WTC11 (cell line): Measurements from ENCODE around the gene METAP1. TPM values are rescaled to one million over a fixed set of nuclear protein-coding genes. Genes with fewer than 3 reads are reported as not detected.

ENCODE experiments used
- ATAC-seq: fragments of 200-7000 bp; cut with Tn5 transposase; 2 replicates; pipeline ENCODE4 v1.10.0; 2021; ENCODE audit warnings: mild to moderate bottlenecking, moderate library complexity
- CTCF ChIA-PET: fragments of 300-600 bp; sonication (Branson Sonifier 250); formaldehyde crosslinking; loops from one replicate; lab custom pipeline; 2021; ENCODE audit warnings: antibody characterized with exemption; lab: Charles Lee
- POLR2A ChIA-PET: fragments of 350-600 bp; sonication (Branson Sonifier 250); formaldehyde crosslinking; loops from one replicate; lab custom pipeline; 2021; ENCODE audit warnings: antibody characterized with exemption; lab: Charles Lee
- DNase-seq: peaks from one replicate; pipeline ENCODE4 v3.0.0; 2021; ENCODE audit warnings: low spot score
- H3K27ac Mint-ChIP-seq: 2 replicates; pipeline ENCODE4 v1.8.0; 2021; ENCODE audit warnings: mixed read lengths
- H3K27me3 Mint-ChIP-seq: 2 replicates; pipeline ENCODE4 v1.8.0; 2021; ENCODE audit warnings: low read depth, mild to moderate bottlenecking, moderate library complexity, mixed read lengths
- H3K36me3 Mint-ChIP-seq: 2 replicates; pipeline ENCODE4 v1.8.0; 2021; ENCODE audit warnings: mixed read lengths
- H3K4me1 Mint-ChIP-seq: 2 replicates; pipeline ENCODE4 v1.8.0; 2022; ENCODE audit warnings: mixed read lengths
- H3K4me3 Mint-ChIP-seq: 2 replicates; pipeline ENCODE4 v1.8.0; 2021; ENCODE audit warnings: mild to moderate bottlenecking, moderate library complexity, mixed read lengths
- H3K9me3 Mint-ChIP-seq: 2 replicates; pipeline ENCODE4 v1.8.0; 2021; ENCODE audit warnings: mixed read lengths
- CTCF ChIP-seq: fragments of 200-600 bp; IDR thresholded peaks from 2 replicates; pipeline ENCODE4 v1.8.0; 2022; ENCODE audit warnings: antibody characterized with exemption
- ETV6 ChIP-seq: sonication (generic); formaldehyde crosslinking; IDR thresholded peaks from 2 replicates; pipeline ENCODE4 v1.8.1; 2022; ENCODE audit warnings: mild to moderate bottlenecking, missing genetic modification reagents
- FOXJ3 ChIP-seq: sonication (generic); formaldehyde crosslinking; IDR thresholded peaks from 2 replicates; pipeline ENCODE4 v1.9.0; 2021; ENCODE audit warnings: missing genetic modification reagents, mild to moderate bottlenecking, borderline replicate concordance
- GTF2I ChIP-seq: fragments of 250-450 bp; sonication (Bioruptor Pico); conservative IDR thresholded peaks from 2 replicates; pipeline ENCODE4 v1.4.0; 2021; ENCODE audit warnings: mild to moderate bottlenecking
- HMGA2 ChIP-seq: fragments of 250-450 bp; sonication (Bioruptor Pico); IDR thresholded peaks from 2 replicates; pipeline ENCODE4 v1.4.0; 2021; ENCODE audit warnings: mild to moderate bottlenecking, moderate library complexity
- NFYB ChIP-seq: sonication (generic); formaldehyde crosslinking; conservative IDR thresholded peaks from 2 replicates; pipeline ENCODE4 v1.8.0; 2022; ENCODE audit warnings: low read depth, missing genetic modification reagents
- NR3C1 ChIP-seq: sonication (generic); formaldehyde crosslinking; conservative IDR thresholded peaks from 2 replicates; pipeline ENCODE4 v1.8.1; 2023; ENCODE audit warnings: low read depth, mild to moderate bottlenecking, missing genetic modification reagents
- ZNF219 ChIP-seq: sonication (generic); formaldehyde crosslinking; IDR thresholded peaks from 2 replicates; pipeline ENCODE4 v1.8.0; 2023; ENCODE audit warnings: missing genetic modification reagents, mild to moderate bottlenecking, borderline replicate concordance
- ZNF263 ChIP-seq: sonication (generic); formaldehyde crosslinking; IDR thresholded peaks from 2 replicates; pipeline ENCODE4 v1.8.1; 2022; ENCODE audit warnings: low read depth, mild to moderate bottlenecking, moderate library complexity, missing genetic modification reagents
- ZNF281 ChIP-seq: sonication (generic); formaldehyde crosslinking; IDR thresholded peaks from 2 replicates; pipeline ENCODE4 v1.8.0; 2023; ENCODE audit warnings: mild to moderate bottlenecking, missing genetic modification reagents
- total RNA-seq: library from RNA; stranded (reverse); gene quantifications from 3 replicates; pipeline ENCODE4 v1.2.3, GENCODE V29; 2021
- TF ChIP-seq, protein P1 (sequence below): fragments of 250-450 bp; sonication (Bioruptor Pico); IDR thresholded peaks from 2 replicates; pipeline ENCODE4 v1.9.0; 2021; ENCODE audit warnings: mild to moderate bottlenecking, borderline replicate concordance
- TF ChIP-seq, protein P2 (sequence below): fragments of 250-450 bp; sonication (Bioruptor Pico); conservative IDR thresholded peaks from 2 replicates; pipeline ENCODE4 v1.9.0; 2021; ENCODE audit warnings: mild to moderate bottlenecking
- TF ChIP-seq, protein P3 (sequence below): sonication (generic); formaldehyde crosslinking; IDR thresholded peaks from 2 replicates; pipeline ENCODE4 v1.8.0; 2022; ENCODE audit warnings: missing genetic modification reagents
- TF ChIP-seq, protein P4 (sequence below): sonication (generic); formaldehyde crosslinking; IDR thresholded peaks from 2 replicates; pipeline ENCODE4 v1.8.0; 2023; ENCODE audit warnings: missing genetic modification reagents, mild to moderate bottlenecking, borderline replicate concordance

The METAP1 gene
- total RNA-seq, 1 experiment from 2014 or later = 102 TPM

DNA sequence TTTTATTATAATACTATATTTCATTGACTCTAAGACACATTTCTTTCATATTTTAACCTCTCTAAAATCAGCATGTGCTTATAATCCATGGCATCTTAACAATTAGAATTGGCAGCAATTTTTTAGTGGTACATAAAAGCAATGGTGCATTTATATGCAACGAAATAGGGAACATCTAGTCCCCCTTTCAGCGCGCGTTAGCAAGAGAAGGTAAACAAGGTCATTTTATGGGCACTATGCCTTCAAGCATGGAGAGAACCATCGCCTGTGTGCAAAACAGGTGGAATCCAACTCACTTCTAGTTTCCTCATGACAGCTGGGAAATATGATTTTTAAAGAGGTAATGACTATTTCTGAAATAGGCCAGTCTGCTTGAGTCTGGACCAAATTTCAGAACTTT, 86.7 kb downstream of the METAP1 start (continued):
- TF ChIP-seq, protein P1, sequence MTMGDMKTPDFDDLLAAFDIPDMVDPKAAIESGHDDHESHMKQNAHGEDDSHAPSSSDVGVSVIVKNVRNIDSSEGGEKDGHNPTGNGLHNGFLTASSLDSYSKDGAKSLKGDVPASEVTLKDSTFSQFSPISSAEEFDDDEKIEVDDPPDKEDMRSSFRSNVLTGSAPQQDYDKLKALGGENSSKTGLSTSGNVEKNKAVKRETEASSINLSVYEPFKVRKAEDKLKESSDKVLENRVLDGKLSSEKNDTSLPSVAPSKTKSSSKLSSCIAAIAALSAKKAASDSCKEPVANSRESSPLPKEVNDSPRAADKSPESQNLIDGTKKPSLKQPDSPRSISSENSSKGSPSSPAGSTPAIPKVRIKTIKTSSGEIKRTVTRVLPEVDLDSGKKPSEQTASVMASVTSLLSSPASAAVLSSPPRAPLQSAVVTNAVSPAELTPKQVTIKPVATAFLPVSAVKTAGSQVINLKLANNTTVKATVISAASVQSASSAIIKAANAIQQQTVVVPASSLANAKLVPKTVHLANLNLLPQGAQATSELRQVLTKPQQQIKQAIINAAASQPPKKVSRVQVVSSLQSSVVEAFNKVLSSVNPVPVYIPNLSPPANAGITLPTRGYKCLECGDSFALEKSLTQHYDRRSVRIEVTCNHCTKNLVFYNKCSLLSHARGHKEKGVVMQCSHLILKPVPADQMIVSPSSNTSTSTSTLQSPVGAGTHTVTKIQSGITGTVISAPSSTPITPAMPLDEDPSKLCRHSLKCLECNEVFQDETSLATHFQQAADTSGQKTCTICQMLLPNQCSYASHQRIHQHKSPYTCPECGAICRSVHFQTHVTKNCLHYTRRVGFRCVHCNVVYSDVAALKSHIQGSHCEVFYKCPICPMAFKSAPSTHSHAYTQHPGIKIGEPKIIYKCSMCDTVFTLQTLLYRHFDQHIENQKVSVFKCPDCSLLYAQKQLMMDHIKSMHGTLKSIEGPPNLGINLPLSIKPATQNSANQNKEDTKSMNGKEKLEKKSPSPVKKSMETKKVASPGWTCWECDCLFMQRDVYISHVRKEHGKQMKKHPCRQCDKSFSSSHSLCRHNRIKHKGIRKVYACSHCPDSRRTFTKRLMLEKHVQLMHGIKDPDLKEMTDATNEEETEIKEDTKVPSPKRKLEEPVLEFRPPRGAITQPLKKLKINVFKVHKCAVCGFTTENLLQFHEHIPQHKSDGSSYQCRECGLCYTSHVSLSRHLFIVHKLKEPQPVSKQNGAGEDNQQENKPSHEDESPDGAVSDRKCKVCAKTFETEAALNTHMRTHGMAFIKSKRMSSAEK (CRISPR knock-in tag) = no peak
- TF ChIP-seq FOXJ3 (CRISPR knock-in tag) = no peak
- no peak for TF ChIP-seq ZNF281 (CRISPR knock-in tag)
- no peak for TF ChIP-seq NFYB
- no peak for TF ChIP-seq ETV6 (CRISPR knock-in tag)
- no peak for TF ChIP-seq NR3C1 (CRISPR knock-in tag)
- TF ChIP-seq ZNF263 (CRISPR knock-in tag) = no peak
- TF ChIP-seq ZNF219 (CRISPR knock-in tag) = no peak
- TF ChIP-seq, protein P2, sequence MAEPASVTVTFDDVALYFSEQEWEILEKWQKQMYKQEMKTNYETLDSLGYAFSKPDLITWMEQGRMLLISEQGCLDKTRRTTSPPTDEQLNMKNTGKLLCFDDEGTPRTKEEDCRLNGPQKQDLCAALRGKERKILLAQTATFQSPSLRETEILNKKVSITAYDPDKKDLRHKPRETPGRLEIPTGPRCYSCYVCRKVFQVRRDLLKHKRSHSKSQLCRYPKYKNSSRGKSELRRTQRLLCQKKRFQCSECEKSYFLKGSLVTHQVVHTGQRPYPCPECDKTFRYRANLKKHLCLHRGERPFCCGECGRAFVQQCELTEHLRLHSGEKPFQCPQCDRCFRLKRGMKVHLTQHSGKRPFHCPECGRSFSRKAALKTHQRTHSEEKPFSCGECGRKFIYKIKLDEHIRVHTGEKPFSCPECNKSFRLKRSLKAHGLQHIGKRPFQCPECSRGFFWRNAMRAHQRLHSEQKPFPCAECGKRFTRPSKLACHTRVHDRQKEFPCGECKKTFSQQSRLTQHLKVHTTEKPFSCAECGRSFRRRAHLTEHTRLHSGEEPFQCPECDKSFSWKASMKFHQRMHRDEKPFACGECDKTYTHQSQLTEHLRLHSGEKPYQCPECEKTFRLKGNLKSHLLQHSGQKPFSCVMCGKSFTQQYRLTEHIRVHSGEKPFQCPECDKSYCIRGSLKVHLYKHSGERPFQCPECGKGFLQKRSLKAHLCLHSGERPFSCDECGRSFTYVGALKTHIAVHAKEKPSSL (CRISPR knock-in tag) = no peak
- no peak for TF ChIP-seq HMGA2 (CRISPR knock-in tag)
- TF ChIP-seq GTF2I = no peak

GRCh38 chr4:99084595-99084994, 89.1 kb downstream of the METAP1 start:
- Mint-ChIP-seq H3K36me3 (peaks cover 62% of the 10 kb centered on the region), H3K27me3 (no peaks in the 10 kb centered on the region), H3K4me1 (peaks cover 18% of the 10 kb centered on the region), H3K4me3 (no peak overlapping the region), H3K9me3 (no peaks in the 10 kb centered on the region), H3K27ac (no peak overlapping the region)
- ChIA-PET CTCF (no interaction called here), POLR2A (interaction anchor here (1.1 to 1.9 kb wide), 2 partner anchors 15 to 29 kb away, joined by 3 to 6 read pairs; no protein-coding TSS in a partner anchor)
- DNase-seq (no peak), ATAC-seq (no peak)
- TF ChIP-seq, protein P3, sequence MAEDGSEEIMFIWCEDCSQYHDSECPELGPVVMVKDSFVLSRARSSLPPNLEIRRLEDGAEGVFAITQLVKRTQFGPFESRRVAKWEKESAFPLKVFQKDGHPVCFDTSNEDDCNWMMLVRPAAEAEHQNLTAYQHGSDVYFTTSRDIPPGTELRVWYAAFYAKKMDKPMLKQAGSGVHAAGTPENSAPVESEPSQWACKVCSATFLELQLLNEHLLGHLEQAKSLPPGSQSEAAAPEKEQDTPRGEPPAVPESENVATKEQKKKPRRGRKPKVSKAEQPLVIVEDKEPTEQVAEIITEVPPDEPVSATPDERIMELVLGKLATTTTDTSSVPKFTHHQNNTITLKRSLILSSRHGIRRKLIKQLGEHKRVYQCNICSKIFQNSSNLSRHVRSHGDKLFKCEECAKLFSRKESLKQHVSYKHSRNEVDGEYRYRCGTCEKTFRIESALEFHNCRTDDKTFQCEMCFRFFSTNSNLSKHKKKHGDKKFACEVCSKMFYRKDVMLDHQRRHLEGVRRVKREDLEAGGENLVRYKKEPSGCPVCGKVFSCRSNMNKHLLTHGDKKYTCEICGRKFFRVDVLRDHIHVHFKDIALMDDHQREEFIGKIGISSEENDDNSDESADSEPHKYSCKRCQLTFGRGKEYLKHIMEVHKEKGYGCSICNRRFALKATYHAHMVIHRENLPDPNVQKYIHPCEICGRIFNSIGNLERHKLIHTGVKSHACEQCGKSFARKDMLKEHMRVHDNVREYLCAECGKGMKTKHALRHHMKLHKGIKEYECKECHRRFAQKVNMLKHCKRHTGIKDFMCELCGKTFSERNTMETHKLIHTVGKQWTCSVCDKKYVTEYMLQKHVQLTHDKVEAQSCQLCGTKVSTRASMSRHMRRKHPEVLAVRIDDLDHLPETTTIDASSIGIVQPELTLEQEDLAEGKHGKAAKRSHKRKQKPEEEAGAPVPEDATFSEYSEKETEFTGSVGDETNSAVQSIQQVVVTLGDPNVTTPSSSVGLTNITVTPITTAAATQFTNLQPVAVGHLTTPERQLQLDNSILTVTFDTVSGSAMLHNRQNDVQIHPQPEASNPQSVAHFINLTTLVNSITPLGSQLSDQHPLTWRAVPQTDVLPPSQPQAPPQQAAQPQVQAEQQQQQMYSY (CRISPR knock-in tag) = no peak
- TF ChIP-seq, protein P2 (CRISPR knock-in tag) = no peak
- TF ChIP-seq CTCF = no peak
- TF ChIP-seq, protein P4, sequence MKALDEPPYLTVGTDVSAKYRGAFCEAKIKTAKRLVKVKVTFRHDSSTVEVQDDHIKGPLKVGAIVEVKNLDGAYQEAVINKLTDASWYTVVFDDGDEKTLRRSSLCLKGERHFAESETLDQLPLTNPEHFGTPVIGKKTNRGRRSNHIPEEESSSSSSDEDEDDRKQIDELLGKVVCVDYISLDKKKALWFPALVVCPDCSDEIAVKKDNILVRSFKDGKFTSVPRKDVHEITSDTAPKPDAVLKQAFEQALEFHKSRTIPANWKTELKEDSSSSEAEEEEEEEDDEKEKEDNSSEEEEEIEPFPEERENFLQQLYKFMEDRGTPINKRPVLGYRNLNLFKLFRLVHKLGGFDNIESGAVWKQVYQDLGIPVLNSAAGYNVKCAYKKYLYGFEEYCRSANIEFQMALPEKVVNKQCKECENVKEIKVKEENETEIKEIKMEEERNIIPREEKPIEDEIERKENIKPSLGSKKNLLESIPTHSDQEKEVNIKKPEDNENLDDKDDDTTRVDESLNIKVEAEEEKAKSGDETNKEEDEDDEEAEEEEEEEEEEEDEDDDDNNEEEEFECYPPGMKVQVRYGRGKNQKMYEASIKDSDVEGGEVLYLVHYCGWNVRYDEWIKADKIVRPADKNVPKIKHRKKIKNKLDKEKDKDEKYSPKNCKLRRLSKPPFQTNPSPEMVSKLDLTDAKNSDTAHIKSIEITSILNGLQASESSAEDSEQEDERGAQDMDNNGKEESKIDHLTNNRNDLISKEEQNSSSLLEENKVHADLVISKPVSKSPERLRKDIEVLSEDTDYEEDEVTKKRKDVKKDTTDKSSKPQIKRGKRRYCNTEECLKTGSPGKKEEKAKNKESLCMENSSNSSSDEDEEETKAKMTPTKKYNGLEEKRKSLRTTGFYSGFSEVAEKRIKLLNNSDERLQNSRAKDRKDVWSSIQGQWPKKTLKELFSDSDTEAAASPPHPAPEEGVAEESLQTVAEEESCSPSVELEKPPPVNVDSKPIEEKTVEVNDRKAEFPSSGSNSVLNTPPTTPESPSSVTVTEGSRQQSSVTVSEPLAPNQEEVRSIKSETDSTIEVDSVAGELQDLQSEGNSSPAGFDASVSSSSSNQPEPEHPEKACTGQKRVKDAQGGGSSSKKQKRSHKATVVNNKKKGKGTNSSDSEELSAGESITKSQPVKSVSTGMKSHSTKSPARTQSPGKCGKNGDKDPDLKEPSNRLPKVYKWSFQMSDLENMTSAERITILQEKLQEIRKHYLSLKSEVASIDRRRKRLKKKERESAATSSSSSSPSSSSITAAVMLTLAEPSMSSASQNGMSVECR (CRISPR knock-in tag) = no peak
